Measurements from ENCODE around the gene SORL1.

SORL1 gene

GRCh38 chr11:121645001-121645400 lies 192.9 kb downstream of the SORL1 start:
- Histone ChIP-seq H3K9me3 (ENCODE audit: control insufficient read depth, insufficient read depth, low read length) (no peaks in the 10 kb centered on the region), H3K4me3 (ENCODE audit: low read length) (no peak overlapping the region), H3K36me3 (ENCODE audit: control insufficient read depth, insufficient read depth, low read length) (no peaks in the 10 kb centered on the region), H3K27ac (ENCODE audit: low read length) (no peak overlapping the region), H3K4me1 (ENCODE audit: control insufficient read depth, insufficient read depth, low read length) (peaks cover 1% of the 10 kb centered on the region; the same call in 1 of the 2 replicates), H3K27me3 (ENCODE audit: control insufficient read depth, insufficient read depth, low read length) (no peaks in the 10 kb centered on the region)
- DNase-seq (ENCODE audit: low read depth, low spot score) = no peak
- whole genome bisulfite sequencing (ENCODE audit: insufficient coverage, insufficient read length) = no CpG with 5 or more reads among the region's 2 CpGs

- no peak for DNase-seq (ENCODE audit: low read depth, low spot score)
- WGBS (ENCODE audit: insufficient coverage, insufficient read length) = no CpG with 5 or more reads among the region's 1 CpG
These were observed 193.5 kb downstream of the SORL1 start for GRCh38 chr11:121645596-121645995.

GRCh38 chr11:121648306-121648705 lies 196.2 kb downstream of the SORL1 start:
- Histone ChIP-seq H3K4me1 (ENCODE audit: control insufficient read depth, insufficient read depth, low read length) (peaks cover 1% of the 10 kb centered on the region; the same call in 1 of the 2 replicates), H3K27ac (ENCODE audit: low read length) (no peak overlapping the region), H3K36me3 (ENCODE audit: control insufficient read depth, insufficient read depth, low read length) (no peaks in the 10 kb centered on the region), H3K27me3 (ENCODE audit: control insufficient read depth, insufficient read depth, low read length) (no peaks in the 10 kb centered on the region), H3K4me3 (ENCODE audit: low read length) (no peak overlapping the region), H3K9me3 (ENCODE audit: control insufficient read depth, insufficient read depth, low read length) (no peaks in the 10 kb centered on the region)
- no peak for DNase-seq (ENCODE audit: low read depth, low spot score)
- no CpG with 5 or more reads among the region's 4 CpGs for WGBS (ENCODE audit: insufficient coverage, insufficient read length)

More at GRCh38 chr11:121645596-121645995, 193.5 kb downstream of the SORL1 start:
- no peaks in the 10 kb centered on the region for H3K27me3 ChIP-seq (ENCODE audit: control insufficient read depth, insufficient read depth, low read length)
- peaks cover 1% of the 10 kb centered on the region; the same call in 1 of the 2 replicates for H3K4me1 ChIP-seq (ENCODE audit: control insufficient read depth, insufficient read depth, low read length)
- H3K9me3 ChIP-seq (ENCODE audit: control insufficient read depth, insufficient read depth, low read length) = no peaks in the 10 kb centered on the region
- no peak overlapping the region for H3K27ac ChIP-seq (ENCODE audit: low read length)
- no peak overlapping the region for H3K4me3 ChIP-seq (ENCODE audit: low read length)
- no peaks in the 10 kb centered on the region for H3K36me3 ChIP-seq (ENCODE audit: control insufficient read depth, insufficient read depth, low read length)

GRCh38 chr11:121649798-121650197 lies 197.7 kb downstream of the SORL1 start:
- Histone ChIP-seq H3K9me3 (ENCODE audit: control insufficient read depth, insufficient read depth, low read length) (no peaks in the 10 kb centered on the region), H3K4me3 (ENCODE audit: low read length) (no peak overlapping the region), H3K27me3 (ENCODE audit: control insufficient read depth, insufficient read depth, low read length) (no peaks in the 10 kb centered on the region), H3K36me3 (ENCODE audit: control insufficient read depth, insufficient read depth, low read length) (no peaks in the 10 kb centered on the region), H3K4me1 (ENCODE audit: control insufficient read depth, insufficient read depth, low read length) (peaks cover 3% of the 10 kb centered on the region; the same call in 1 of the 2 replicates), H3K27ac (ENCODE audit: low read length) (no peak overlapping the region)
- no peak for DNase-seq (ENCODE audit: low read depth, low spot score)
- no CpG with 5 or more reads among the region's 6 CpGs for WGBS (ENCODE audit: insufficient coverage, insufficient read length)

- H3K4me3 ChIP-seq (ENCODE audit: low read length) = no peak overlapping the region
- no peak overlapping the region for H3K27ac ChIP-seq (ENCODE audit: low read length)
- H3K36me3 ChIP-seq (ENCODE audit: control insufficient read depth, insufficient read depth, low read length) = no peaks in the 10 kb centered on the region
- no CpG with 5 or more reads among the region's 12 CpGs for WGBS (ENCODE audit: insufficient coverage, insufficient read length)
- H3K27me3 ChIP-seq (ENCODE audit: control insufficient read depth, insufficient read depth, low read length) = no peaks in the 10 kb centered on the region
- no peaks in the 10 kb centered on the region for H3K9me3 ChIP-seq (ENCODE audit: control insufficient read depth, insufficient read depth, low read length)
- DNase-seq (ENCODE audit: low read depth, low spot score) = no peak
- peaks cover 3% of the 10 kb centered on the region; the same call in 1 of the 2 replicates for H3K4me1 ChIP-seq (ENCODE audit: control insufficient read depth, insufficient read depth, low read length)
These were observed 198.5 kb downstream of the SORL1 start for GRCh38 chr11:121650351-121651256.

- Histone ChIP-seq H3K36me3 (ENCODE audit: control insufficient read depth, insufficient read depth, low read length) (no peaks in the 10 kb centered on the region), H3K4me1 (ENCODE audit: control insufficient read depth, insufficient read depth, low read length) (peaks cover 3% of the 10 kb centered on the region; the same call in 1 of the 2 replicates), H3K27ac (ENCODE audit: low read length) (no peak overlapping the region), H3K9me3 (ENCODE audit: control insufficient read depth, insufficient read depth, low read length) (no peaks in the 10 kb centered on the region), H3K27me3 (ENCODE audit: control insufficient read depth, insufficient read depth, low read length) (no peaks in the 10 kb centered on the region), H3K4me3 (ENCODE audit: low read length) (no peak overlapping the region)
- no peak for DNase-seq (ENCODE audit: low read depth, low spot score)
- WGBS (ENCODE audit: insufficient coverage, insufficient read length) = no CpG with 5 or more reads among the region's 2 CpGs
These were observed 199.1 kb downstream of the SORL1 start for GRCh38 chr11:121651257-121651605.

GRCh38 chr11:121652971-121653370 lies 200.9 kb downstream of the SORL1 start:
- DNase-seq (ENCODE audit: low read depth, low spot score) = no peak
- Histone ChIP-seq H3K9me3 (ENCODE audit: control insufficient read depth, insufficient read depth, low read length) (no peaks in the 10 kb centered on the region), H3K27ac (ENCODE audit: low read length) (no peak overlapping the region), H3K27me3 (ENCODE audit: control insufficient read depth, insufficient read depth, low read length) (no peaks in the 10 kb centered on the region), H3K4me3 (ENCODE audit: low read length) (no peak overlapping the region), H3K36me3 (ENCODE audit: control insufficient read depth, insufficient read depth, low read length) (no peaks in the 10 kb centered on the region), H3K4me1 (ENCODE audit: control insufficient read depth, insufficient read depth, low read length) (peaks cover 4% of the 10 kb centered on the region; the same call in 1 of the 2 replicates)
- WGBS (ENCODE audit: insufficient coverage, insufficient read length) = no CpG with 5 or more reads among the region's 3 CpGs

GRCh38 chr11:121654259-121654842 lies 202.2 kb downstream of the SORL1 start:
- H3K27ac ChIP-seq (ENCODE audit: low read length) = no peak overlapping the region
- H3K4me1 ChIP-seq (ENCODE audit: control insufficient read depth, insufficient read depth, low read length) = peaks cover 4% of the 10 kb centered on the region; the same call in 1 of the 2 replicates
- H3K4me3 ChIP-seq (ENCODE audit: low read length) = no peak overlapping the region
- no peaks in the 10 kb centered on the region for H3K36me3 ChIP-seq (ENCODE audit: control insufficient read depth, insufficient read depth, low read length)
- DNase-seq (ENCODE audit: low read depth, low spot score) = no peak
- no peaks in the 10 kb centered on the region for H3K9me3 ChIP-seq (ENCODE audit: control insufficient read depth, insufficient read depth, low read length)
- no peaks in the 10 kb centered on the region for H3K27me3 ChIP-seq (ENCODE audit: control insufficient read depth, insufficient read depth, low read length)
- WGBS (ENCODE audit: insufficient coverage, insufficient read length) = no CpG with 5 or more reads among the region's 8 CpGs

- Histone ChIP-seq H3K4me1 (ENCODE audit: control insufficient read depth, insufficient read depth, low read length) (peaks cover 4% of the 10 kb centered on the region; the same call in 1 of the 2 replicates), H3K36me3 (ENCODE audit: control insufficient read depth, insufficient read depth, low read length) (no peaks in the 10 kb centered on the region), H3K27me3 (ENCODE audit: control insufficient read depth, insufficient read depth, low read length) (no peaks in the 10 kb centered on the region), H3K9me3 (ENCODE audit: control insufficient read depth, insufficient read depth, low read length) (no peaks in the 10 kb centered on the region), H3K4me3 (ENCODE audit: low read length) (peak overlapping the region; percentile 32; the same call in 1 of the 2 replicates), H3K27ac (ENCODE audit: low read length) (no peak overlapping the region)
- no CpG with 5 or more reads among the region's 16 CpGs for WGBS (ENCODE audit: insufficient coverage, insufficient read length)
- DNase-seq (ENCODE audit: low read depth, low spot score) = no peak
These were observed 202.9 kb downstream of the SORL1 start for GRCh38 chr11:121654843-121655536.

Measured in iPS DF 6.9 (cell line).